K562 treated with DMSO at 1 percent for 4 hours (cell line): ENCODE results near the gene METTL21C. TPM values are rescaled to one million over a fixed set of nuclear protein-coding genes. Genes with fewer than 3 reads are reported as not detected.

Source experiments
- total RNA-seq: library from RNA; unstranded; fragments of 300-600 nt; gene quantifications from 2 replicates; pipeline ENCODE4 v1.2.3, GENCODE V29; 2022; ENCODE audit not compliant: insufficient read depth

The METTL21C gene
- not detected in 2 replicates for total RNA-seq

DNA sequence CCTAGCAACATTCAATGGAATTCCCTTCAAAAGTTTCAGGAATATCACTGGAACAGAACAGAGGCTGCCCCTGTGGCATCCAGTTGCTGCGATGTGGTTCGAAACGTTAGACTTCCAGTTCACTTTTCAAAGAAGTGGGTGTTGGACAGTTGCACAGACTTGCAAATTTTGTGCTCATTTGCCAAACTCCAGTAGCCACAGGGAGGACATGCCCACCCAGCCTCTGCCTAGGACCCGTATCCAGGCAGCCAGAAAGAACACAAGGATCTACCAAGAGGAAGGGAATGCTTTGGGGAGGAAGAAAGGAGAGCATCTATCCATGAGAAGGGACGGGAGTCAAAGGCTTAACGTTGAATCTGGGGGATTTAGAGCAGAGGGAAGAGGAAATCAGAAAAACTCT, at the start of gene METTL21C:
Gene METTL21C (minus strand): TSS at position 108 of the 400 bp plus-strand sequence. CDS start 546 bp downstream, outside the sequence.

Other genes with a start within 250 kb of the METTL21C start
- 11.2 and 21.9 TPM in 2 replicates for gene TPP2, start 98.1 kb downstream of the METTL21C start, total RNA-seq
- 14.1 and 20.5 TPM in 2 replicates for gene TEX30, start 78.7 kb upstream of the METTL21C start, total RNA-seq
- 10.7 and 20.6 TPM in 2 replicates for gene POGLUT2, start 103.9 kb upstream of the METTL21C start, total RNA-seq
- gene BIVM, start 104.1 kb upstream of the METTL21C start, total RNA-seq, result 6.5 and 14.8 TPM in 2 replicates
- 16.2 and 29.9 TPM in 2 replicates for gene ERCC5, start 151.0 kb upstream of the METTL21C start, total RNA-seq